ENCODE data around the gene GABBR1.

Gene GABBR1

GRCh38 chr6:29602564-29603361 is 30.2 kb downstream of the GABBR1 start:
- no peak overlapping the region for H3K4me3 ChIP-seq (ENCODE audit: low read length)
- no peak for DNase-seq (ENCODE audit: low read depth)
- TF ChIP-seq CTCF (conservative IDR thresholded peaks at IDR 0.05; ENCODE audit: low read depth, low read length) = peak; percentile 49

GRCh38 chr6:29598172-29598747 is 34.7 kb downstream of the GABBR1 start:
- TF ChIP-seq CTCF (conservative IDR thresholded peaks at IDR 0.05; ENCODE audit: low read depth, low read length) = no peak
- DNase-seq (ENCODE audit: low read depth) = no peak
- no peak overlapping the region for H3K4me3 ChIP-seq (ENCODE audit: low read length)

- H3K4me3 ChIP-seq (ENCODE audit: low read length) = no peak overlapping the region
- no peak for DNase-seq (ENCODE audit: low read depth)
- TF ChIP-seq CTCF (conservative IDR thresholded peaks at IDR 0.05; ENCODE audit: low read depth, low read length) = no peak
Measured at GRCh38 chr6:29597184-29597583, 35.8 kb downstream of the GABBR1 start.

GRCh38 chr6:29596381-29596900 is 36.5 kb downstream of the GABBR1 start:
- no peak for DNase-seq (ENCODE audit: low read depth)
- no peak for TF ChIP-seq CTCF (conservative IDR thresholded peaks at IDR 0.05; ENCODE audit: low read depth, low read length)
- H3K4me3 ChIP-seq (ENCODE audit: low read length) = no peak overlapping the region

GRCh38 chr6:29593199-29593855 is 39.7 kb downstream of the GABBR1 start:
- DNase-seq (ENCODE audit: low read depth) = peak; percentile 21
- H3K4me3 ChIP-seq (ENCODE audit: low read length) = no peak overlapping the region
- no peak for TF ChIP-seq CTCF (conservative IDR thresholded peaks at IDR 0.05; ENCODE audit: low read depth, low read length)

GRCh38 chr6:29591677-29592076 is 41.3 kb downstream of the GABBR1 start:
- H3K4me3 ChIP-seq (ENCODE audit: low read length) = no peak overlapping the region
- no peak for DNase-seq (ENCODE audit: low read depth)
- TF ChIP-seq CTCF (conservative IDR thresholded peaks at IDR 0.05; ENCODE audit: low read depth, low read length) = no peak
